Activated B cell treated with CpG ODN at 0.5 μM for 24 hours (primary cell): Measurements from ENCODE around the gene PLXNC1. TPM values are rescaled to one million over a fixed set of nuclear protein-coding genes. Genes with fewer than 3 reads are reported as not detected.

Experiments
- ATAC-seq: fragments of 200-7000 bp; cut with Tn5 transposase; one replicate; pipeline ENCODE4 v1.10.0; 2021; ENCODE audit warnings: low read depth, mild to moderate bottlenecking, moderate library complexity
- CTCF ChIA-PET: fragments of 350-600 bp; sonication (Branson Sonifier 250); formaldehyde crosslinking; loops from one replicate; lab custom pipeline; 2021; ENCODE audit warnings: antibody characterized with exemption; lab: Charles Lee
- POLR2A ChIA-PET: fragments of 350-600 bp; sonication (Branson Sonifier 250); formaldehyde crosslinking; loops from one replicate; lab custom pipeline; 2021; ENCODE audit warnings: antibody characterized with exemption; lab: Charles Lee
- DNase-seq: peaks from one replicate; pipeline ENCODE4 v3.0.0; 2022
- H3K27ac Mint-ChIP-seq: one replicate; pipeline ENCODE4 v1.8.0; 2020; ENCODE audit warnings: mixed read lengths
- H3K27me3 Mint-ChIP-seq: one replicate; pipeline ENCODE4 v1.8.0; 2021; ENCODE audit warnings: mixed read lengths
- H3K36me3 Mint-ChIP-seq: one replicate; pipeline ENCODE4 v1.8.0; 2021; ENCODE audit warnings: low read depth, mixed read lengths
- H3K4me1 Mint-ChIP-seq: one replicate; pipeline ENCODE4 v1.8.0; 2021; ENCODE audit warnings: mixed read lengths
- H3K4me3 Mint-ChIP-seq: one replicate; pipeline ENCODE4 v1.8.0; 2020; ENCODE audit warnings: mild to moderate bottlenecking, mixed read lengths
- H3K9me3 Mint-ChIP-seq: one replicate; pipeline ENCODE4 v1.8.0; 2020; ENCODE audit warnings: mixed read lengths
- CTCF ChIP-seq: fragments of 200-600 bp; IDR thresholded peaks from one replicate; pipeline ENCODE4 v1.8.0; 2022; ENCODE audit warnings: antibody characterized with exemption, mild to moderate bottlenecking
- intact Hi-C: fragments of 100-400 bp; cut with micrococcal nuclease; formaldehyde crosslinking; loops from one replicate; pipeline ENCODE4 v1.15.1; 2024
- total RNA-seq: library from RNA; stranded (reverse); gene quantifications from 2 replicates; pipeline ENCODE4 v1.2.3, GENCODE V29; 2022

PLXNC1 gene
- total RNA-seq, 1 donor from 2014 or later = 30.9 TPM

- H3K36me3 Mint-ChIP-seq = peaks cover 25% of the 10 kb centered on the region
- ATAC-seq = no peak
- H3K9me3 Mint-ChIP-seq = no peaks in the 10 kb centered on the region
- intact Hi-C loops = no loop called here
- DNase-seq = no peak
- POLR2A ChIA-PET = no interaction called here
- H3K4me1 Mint-ChIP-seq = peaks cover 34% of the 10 kb centered on the region
- no peak overlapping the region for H3K27ac Mint-ChIP-seq
- H3K27me3 Mint-ChIP-seq = no peaks in the 10 kb centered on the region
- CTCF ChIA-PET = interaction anchor here (1.0 kb wide), 1 partner anchor 12 kb away, joined by 4 read pairs; no protein-coding TSS in a partner anchor
- TF ChIP-seq CTCF = no peak
- no peak overlapping the region for H3K4me3 Mint-ChIP-seq
Measured at GRCh38 chr12:94169966-94170689, 21.8 kb downstream of the PLXNC1 start.

GRCh38 chr12:94170690-94171594 lies 22.6 kb downstream of the PLXNC1 start:
- H3K27ac Mint-ChIP-seq = peak overlapping the region; percentile 24
- intact Hi-C loops = no loop called here
- peaks cover 38% of the 10 kb centered on the region for H3K4me1 Mint-ChIP-seq
- H3K27me3 Mint-ChIP-seq = no peaks in the 10 kb centered on the region
- ATAC-seq (no peak), DNase-seq (no peak)
- no peaks in the 10 kb centered on the region for H3K9me3 Mint-ChIP-seq
- POLR2A ChIA-PET = no interaction called here
- peaks cover 25% of the 10 kb centered on the region for H3K36me3 Mint-ChIP-seq
- no peak for TF ChIP-seq CTCF
- H3K4me3 Mint-ChIP-seq = no peak overlapping the region
- CTCF ChIA-PET = interaction anchor here (0.8 kb wide), 1 partner anchor 158 kb away, joined by 3 read pairs; no protein-coding TSS in a partner anchor

GRCh38 chr12:94171595-94171930 lies 23.2 kb downstream of the PLXNC1 start:
- CTCF ChIA-PET = interaction anchor here (0.8 kb wide), 1 partner anchor 158 kb away, joined by 3 read pairs; no protein-coding TSS in a partner anchor
- no peaks in the 10 kb centered on the region for H3K9me3 Mint-ChIP-seq
- TF ChIP-seq CTCF = no peak
- H3K27me3 Mint-ChIP-seq = no peaks in the 10 kb centered on the region
- POLR2A ChIA-PET = no interaction called here
- DNase-seq (no peak), ATAC-seq (no peak)
- intact Hi-C loops = no loop called here
- peaks cover 43% of the 10 kb centered on the region for H3K4me1 Mint-ChIP-seq
- peaks cover 25% of the 10 kb centered on the region for H3K36me3 Mint-ChIP-seq
- no peak overlapping the region for H3K4me3 Mint-ChIP-seq
- H3K27ac Mint-ChIP-seq = peak overlapping the region; percentile 24

GRCh38 chr12:94172031-94172430 lies 23.7 kb downstream of the PLXNC1 start:
- Mint-ChIP-seq H3K27me3 (no peaks in the 10 kb centered on the region), H3K4me3 (no peak overlapping the region), H3K9me3 (no peaks in the 10 kb centered on the region), H3K4me1 (peaks cover 43% of the 10 kb centered on the region), H3K27ac (no peak overlapping the region), H3K36me3 (peaks cover 25% of the 10 kb centered on the region)
- TF ChIP-seq CTCF = no peak
- CTCF ChIA-PET = interaction anchor here (0.8 kb wide), 1 partner anchor 157 kb away, joined by 3 read pairs; no protein-coding TSS in a partner anchor
- ATAC-seq (no peak), DNase-seq (no peak)
- POLR2A ChIA-PET = no interaction called here
- intact Hi-C loops = no loop called here

- peaks cover 43% of the 10 kb centered on the region for H3K4me1 Mint-ChIP-seq
- ChIA-PET CTCF (interaction anchor here (1.1 to 1.2 kb wide), 2 partner anchors 28 to 35 kb away, joined by 4 read pairs; no protein-coding TSS in a partner anchor), POLR2A (interaction anchor here (0.8 to 4.3 kb wide), 8 partner anchors 21 to 117 kb away, joined by 3 to 19 read pairs (median 5); no protein-coding TSS in a partner anchor)
- TF ChIP-seq CTCF = no peak
- ATAC-seq (no peak), DNase-seq (no peak)
- peaks cover 3% of the 10 kb centered on the region for H3K9me3 Mint-ChIP-seq
- no peaks in the 10 kb centered on the region for H3K27me3 Mint-ChIP-seq
- H3K36me3 Mint-ChIP-seq = peaks cover 30% of the 10 kb centered on the region
- H3K27ac Mint-ChIP-seq = peak overlapping the region; percentile 30
- H3K4me3 Mint-ChIP-seq = no peak overlapping the region
- intact Hi-C loops = loop anchor here (1.0 kb wide), 2 partner anchors 23 to 67 kb away; no protein-coding TSS in a partner anchor
Measured at GRCh38 chr12:94172973-94173372, 24.6 kb downstream of the PLXNC1 start.
